GM19463 (cell line): ENCODE results near the gene CDK15.

ENCODE experiments used
- ATAC-seq: cut with Tn5 transposase; IDR thresholded peaks from one replicate; pipeline ENCODE4 v1.9.1; 2021; ENCODE audit warnings: mild to moderate bottlenecking, moderate library complexity; ENCODE audit not compliant: unreplicated experiment

Gene CDK15

DNA sequence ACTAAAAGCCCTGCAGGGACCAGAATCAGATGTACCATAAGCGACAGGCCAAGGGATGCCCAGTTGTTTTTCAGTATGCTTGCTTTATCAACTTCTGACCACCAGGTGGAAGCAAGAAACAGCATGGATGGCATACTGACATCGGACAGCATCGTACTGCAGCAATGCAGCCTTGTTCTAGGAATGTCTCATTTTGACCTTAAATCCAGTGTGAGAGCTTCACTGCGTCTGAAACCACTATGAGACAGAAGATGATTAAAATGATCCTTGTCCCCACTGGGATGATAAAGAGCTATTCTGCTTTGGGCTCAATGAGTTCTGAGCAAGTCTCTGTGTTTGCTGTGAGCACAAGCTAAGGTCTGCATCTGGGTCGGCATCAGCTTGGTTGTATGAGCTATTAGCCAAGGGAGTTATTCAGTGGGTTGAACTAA, 54.3 kb downstream of the CDK15 start:
- ATAC-seq: peak; percentile 90

DNA sequence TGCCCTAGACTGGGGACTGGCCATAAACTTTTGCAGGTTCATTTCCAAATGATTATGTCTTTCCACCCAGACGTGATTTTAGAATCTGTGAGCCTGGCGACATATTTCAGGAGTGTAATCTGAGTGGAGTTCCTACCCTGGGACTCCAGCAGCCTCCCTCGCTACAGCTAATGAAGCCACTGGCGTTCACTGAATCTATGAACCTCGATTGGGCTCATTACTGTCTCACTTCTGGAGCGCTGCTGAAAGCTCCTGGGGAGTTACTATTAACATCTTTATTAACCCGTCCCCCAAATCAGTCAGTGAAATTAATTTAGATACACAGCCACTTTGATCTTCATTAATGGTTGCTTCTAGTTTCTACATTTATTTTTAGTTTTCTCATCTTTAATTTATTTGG, 56.5 kb downstream of the CDK15 start:
- no peak for ATAC-seq

GRCh38 chr2:201866643-201867473, 60.5 kb downstream of the CDK15 start:
- ATAC-seq: no peak

DNA sequence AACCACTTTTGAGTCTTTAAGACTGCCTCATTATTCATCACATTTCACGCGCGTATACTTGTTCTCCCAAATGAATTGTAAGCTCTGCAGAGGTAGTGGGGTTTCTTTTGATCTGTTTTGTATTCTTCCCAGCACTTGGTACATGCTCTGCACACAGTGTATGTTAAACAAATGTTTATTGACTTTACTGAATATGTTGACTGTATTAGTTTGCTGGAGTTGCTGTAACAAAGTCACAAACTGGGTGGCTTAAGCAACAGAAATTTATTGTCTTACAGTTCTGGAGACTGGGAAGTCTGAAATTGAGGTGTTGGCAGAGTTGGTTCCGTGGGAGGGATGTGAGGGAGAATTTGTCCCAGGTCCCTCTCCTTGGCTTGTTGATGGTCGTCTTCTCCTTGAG, 65.1 kb downstream of the CDK15 start:
- no peak for ATAC-seq

DNA sequence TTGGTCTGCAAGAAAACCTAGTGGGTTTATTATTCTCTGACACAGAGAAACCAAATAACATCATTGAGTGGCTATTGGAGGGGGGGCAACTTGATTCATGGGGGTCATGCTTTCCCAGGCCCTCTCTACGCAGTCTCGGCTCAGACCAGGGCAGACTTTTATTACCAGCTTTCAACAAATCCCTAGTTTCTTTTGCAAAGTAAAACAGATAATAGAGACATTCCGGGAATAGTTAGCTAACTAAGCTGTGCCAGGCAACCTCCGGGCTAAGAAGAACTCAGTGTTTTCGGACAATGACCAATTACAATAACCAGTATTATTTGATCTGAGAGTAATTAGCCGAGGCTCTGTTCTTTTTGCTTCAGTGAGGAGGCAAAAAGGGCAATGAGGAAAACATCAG, 66.3 kb downstream of the CDK15 start:
- ATAC-seq: no peak

DNA sequence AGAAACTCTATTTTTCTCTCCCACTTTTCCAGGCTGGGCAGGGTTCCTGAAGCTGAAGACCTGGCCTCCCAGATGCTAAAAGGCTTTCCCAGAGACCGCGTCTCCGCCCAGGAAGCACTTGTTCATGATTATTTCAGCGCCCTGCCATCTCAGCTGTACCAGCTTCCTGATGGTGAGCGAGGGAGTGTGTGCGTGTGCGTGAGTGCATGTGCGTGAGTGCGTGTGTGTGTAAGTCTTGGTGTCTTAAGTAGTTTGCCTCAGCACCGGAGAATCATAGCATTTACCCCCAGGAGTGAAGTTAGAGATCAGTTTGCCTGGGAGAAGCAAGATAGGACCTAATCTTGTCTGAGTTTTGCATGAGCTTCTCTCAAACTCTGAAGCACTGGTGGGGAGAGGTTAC, 73.7 kb downstream of the CDK15 start:
- ATAC-seq: no peak

GRCh38 chr2:201880579-201880978, 74.2 kb downstream of the CDK15 start:
- ATAC-seq: peak; percentile 12

DNA sequence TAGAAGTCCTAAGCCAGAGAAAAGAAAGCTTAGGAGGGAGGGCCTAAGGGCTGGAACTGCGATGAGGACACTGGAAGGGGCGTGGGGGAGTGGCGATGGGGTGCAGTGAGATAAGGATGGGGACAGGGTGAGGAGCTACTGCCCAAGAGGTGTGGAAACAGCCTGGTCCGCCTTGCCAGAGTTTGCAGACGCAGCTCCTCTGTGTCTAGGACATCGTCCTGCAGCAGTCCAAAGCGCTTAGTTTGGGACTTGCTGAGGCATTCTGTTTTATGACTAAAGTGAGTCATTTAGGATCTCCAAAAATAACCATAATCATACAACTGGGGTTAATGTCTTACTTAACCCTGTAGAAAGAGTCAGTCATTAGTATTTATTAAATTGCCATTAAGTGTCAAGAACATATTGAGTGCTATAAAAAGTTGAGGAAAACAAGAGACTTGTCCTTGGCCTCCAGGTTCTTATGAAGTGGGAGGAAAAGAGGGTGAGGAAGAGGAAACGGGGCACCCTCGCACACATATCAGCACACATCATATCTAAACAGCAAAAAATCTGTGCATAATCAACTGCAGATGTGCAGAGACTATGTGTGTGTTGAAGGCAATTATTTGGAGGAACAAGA, 74.8 kb downstream of the CDK15 start:
- ATAC-seq: peak; percentile 66

DNA sequence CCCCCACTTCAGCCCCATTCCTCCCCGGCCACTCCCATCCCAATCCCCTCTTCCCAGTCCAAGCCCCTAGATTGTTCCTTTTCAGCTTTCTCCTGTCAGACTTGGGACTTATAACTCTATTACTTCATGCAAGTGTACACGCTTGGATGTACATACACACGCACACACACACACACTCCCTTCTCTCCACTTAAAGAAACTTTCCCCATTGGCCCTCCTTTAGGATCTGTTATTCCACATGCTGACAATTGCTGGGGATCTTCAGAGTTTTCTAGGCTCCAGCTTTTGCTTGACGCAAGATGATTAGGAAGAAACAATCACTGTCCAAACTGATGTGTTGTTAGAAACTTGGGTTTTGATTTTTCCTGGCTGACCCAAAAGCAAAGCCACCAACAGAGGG, 75.4 kb downstream of the CDK15 start:
- no peak for ATAC-seq

GRCh38 chr2:201882353-201883090, 76.2 kb downstream of the CDK15 start:
- ATAC-seq: no peak

- no peak for ATAC-seq
Measured at GRCh38 chr2:201883606-201884369, 77.5 kb downstream of the CDK15 start.

GRCh38 chr2:201886504-201886903, 80.2 kb downstream of the CDK15 start:
- no peak for ATAC-seq

- no peak for ATAC-seq
Measured at GRCh38 chr2:201887773-201888425, 81.6 kb downstream of the CDK15 start.

DNA sequence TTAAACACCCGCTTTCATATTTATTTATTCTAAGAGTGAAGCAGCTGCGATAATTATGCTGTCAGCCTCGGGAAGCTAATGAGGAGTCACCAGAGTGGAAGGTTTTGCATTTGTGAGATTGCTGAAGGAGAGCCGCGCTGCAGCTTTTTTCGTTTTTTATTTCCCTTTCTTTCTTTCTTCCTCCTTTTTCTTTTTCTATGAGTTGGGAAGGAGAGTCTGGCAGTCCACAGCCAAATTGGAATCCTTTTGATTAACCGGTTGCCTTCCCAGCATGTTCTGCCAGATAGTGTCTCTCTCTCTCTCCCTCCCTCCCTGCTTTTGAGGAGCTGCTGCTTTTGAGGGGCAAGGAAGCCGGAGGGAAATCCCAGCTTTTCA, 82.1 kb downstream of the CDK15 start:
- ATAC-seq: no peak

- ATAC-seq: no peak
Measured at GRCh38 chr2:201890453-201890852, 84.1 kb downstream of the CDK15 start.

GRCh38 chr2:201891676-201892075, 85.3 kb downstream of the CDK15 start:
- no peak for ATAC-seq

DNA sequence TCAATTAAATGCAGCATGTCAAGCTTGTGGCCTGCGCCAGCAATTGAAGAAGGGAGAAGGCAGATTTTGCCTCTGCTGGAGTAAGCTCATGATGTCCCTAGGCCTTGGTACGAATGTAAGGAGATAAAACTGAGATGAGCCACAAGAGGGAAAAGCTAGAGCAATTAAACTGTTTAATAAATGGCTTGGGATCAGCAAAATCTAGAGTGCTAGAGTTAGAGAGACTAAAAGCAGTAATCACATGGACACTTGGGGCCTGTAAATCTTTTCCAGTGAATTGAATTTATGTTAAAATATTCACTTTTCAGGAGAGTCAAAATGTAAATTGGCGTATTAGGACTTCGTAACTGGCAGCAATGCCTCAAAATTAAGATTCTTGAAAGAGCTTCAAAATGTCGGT, 86.2 kb downstream of the CDK15 start:
- no peak for ATAC-seq

DNA sequence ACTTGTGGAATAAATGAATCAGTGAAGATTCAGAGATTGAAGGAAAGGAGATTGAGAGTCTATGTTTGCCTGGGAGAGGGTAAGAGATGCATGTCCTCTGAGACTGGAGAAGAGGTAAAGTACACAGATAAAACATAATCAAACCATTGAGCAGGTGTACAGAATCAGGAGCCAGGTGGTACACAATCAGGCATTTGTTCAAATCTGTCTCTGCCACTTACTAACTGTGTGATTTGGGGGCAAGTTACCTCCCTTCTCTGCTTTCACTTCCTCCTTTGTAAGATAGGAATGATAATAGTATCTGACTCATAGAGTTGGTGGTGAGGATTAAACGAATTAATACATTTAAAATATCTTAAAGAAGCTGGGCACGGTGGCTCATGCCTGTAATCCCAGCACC, 94.0 kb downstream of the CDK15 start:
- ATAC-seq: peak; percentile 66

DNA sequence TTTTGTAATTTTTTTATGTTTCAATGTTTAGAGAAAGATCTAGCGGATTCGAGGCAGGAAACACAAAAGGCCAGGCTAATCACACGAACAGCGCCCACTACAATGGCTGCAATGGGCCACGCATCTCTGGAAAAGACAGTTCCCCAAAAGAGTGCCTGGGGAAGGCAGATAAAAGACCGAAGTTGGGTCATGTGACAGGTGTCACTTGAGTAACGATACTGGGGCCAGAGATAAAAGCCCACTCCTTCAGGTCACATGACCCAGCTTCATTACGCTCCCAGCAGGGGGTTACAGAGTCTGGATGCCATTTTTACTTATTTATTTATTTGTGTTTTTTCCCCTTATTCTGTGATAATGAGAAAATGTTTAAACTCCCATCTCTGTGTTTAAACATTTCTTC, 95.4 kb downstream of the CDK15 start:
- no peak for ATAC-seq

GRCh38 chr2:201904538-201905420, 98.4 kb downstream of the CDK15 start:
- ATAC-seq: peak; percentile 96
